ENCODE results near the gene DGCR2. TPM values are rescaled to one million over a fixed set of nuclear protein-coding genes. Genes with fewer than 3 reads are reported as not detected.

Gene DGCR2
- polyA plus RNA-seq, 1 donor (not counting 4 experiments of a cell fraction or from before 2014, with no cell fraction given): 23.2 TPM

GRCh38 chr22:19041704-19042074, 80.5 kb downstream of the DGCR2 start:
- TF ChIP-seq CTCF (optimal IDR thresholded peaks at IDR 0.05 in 1 of 3, IDR thresholded peaks at IDR 0.05 in 1 of 3, conservative IDR thresholded peaks at IDR 0.05 in 1 of 3; ENCODE audit: extremely low read depth in 1 of 3, insufficient read depth in 2 of 3, low read length in 3 of 3) (no peak), EZH2 (IDR thresholded peaks at IDR 0.05; ENCODE audit: low read length) (no peak)
- H3K9ac ChIP-seq (ENCODE audit: control insufficient read depth, extremely low read depth, insufficient read depth, low read length): no peak overlapping the region

GRCh38 chr22:19040888-19041703, 81.1 kb downstream of the DGCR2 start:
- peaks cover 6 to 39% of the 10 kb centered on the region in 2 experiments for H3K36me3 ChIP-seq (ENCODE audit: control insufficient read depth in 2 of 2, extremely low read depth in 1 of 2, insufficient read depth in 2 of 2, low read length in 2 of 2)
- DNase-seq (ENCODE audit: low read depth, low spot score) (no peak), FAIRE-seq (no peak)
- H2AFZ ChIP-seq (ENCODE audit: control insufficient read depth, low read length): no peak overlapping the region
- no peaks in the 10 kb centered on the region for H3K9me1 ChIP-seq (ENCODE audit: control insufficient read depth, extremely low read depth, insufficient read depth, low read length)
- H4K20me1 ChIP-seq (ENCODE audit: control insufficient read depth, extremely low read depth, insufficient read depth, low read length): peaks cover 8% of the 10 kb centered on the region
- dilution Hi-C loops (cut with MboI; ENCODE audit: extremely low pct_ligation_motif_present, low sequenced_read_pairs): no loop called here
- H3K27ac ChIP-seq (ENCODE audit: control insufficient read depth, insufficient read depth, low read length): no peak overlapping the region
- TF ChIP-seq EZH2 (IDR thresholded peaks at IDR 0.05; ENCODE audit: low read length) (no peak), CTCF (optimal IDR thresholded peaks at IDR 0.05 in 1 of 3, IDR thresholded peaks at IDR 0.05 in 1 of 3, conservative IDR thresholded peaks at IDR 0.05 in 1 of 3; ENCODE audit: extremely low read depth in 1 of 3, insufficient read depth in 2 of 3, low read length in 3 of 3) (no peak)
- no peaks in the 10 kb centered on the region for H3K27me3 ChIP-seq (ENCODE audit: control insufficient read depth, extremely low read depth, insufficient read depth, low read length)
- no peak overlapping the region for H3K4me3 ChIP-seq (ENCODE audit: control insufficient read depth in 2 of 3, extremely low read depth in 1 of 3, insufficient read depth in 2 of 3, low read depth in 1 of 3, low read length in 3 of 3)
- no peaks in the 10 kb centered on the region for H3K79me2 ChIP-seq (ENCODE audit: control insufficient read depth, insufficient read depth, low read length)
- no peaks in the 10 kb centered on the region for H3K9me3 ChIP-seq (ENCODE audit: control insufficient read depth, low read depth, low read length)
- H3K4me2 ChIP-seq (ENCODE audit: control insufficient read depth, extremely low read depth, insufficient read depth, low read depth, low read length): no peak overlapping the region
- no peaks in the 10 kb centered on the region for H3K4me1 ChIP-seq (ENCODE audit: control insufficient read depth, extremely low read depth, insufficient read depth, low read length)
- H3K9ac ChIP-seq (ENCODE audit: control insufficient read depth, extremely low read depth, insufficient read depth, low read length): no peak overlapping the region

More at GRCh38 chr22:19041704-19042074, 80.5 kb downstream of the DGCR2 start:
- H3K4me2 ChIP-seq (ENCODE audit: control insufficient read depth, extremely low read depth, insufficient read depth, low read depth, low read length): no peak overlapping the region
- H4K20me1 ChIP-seq (ENCODE audit: control insufficient read depth, extremely low read depth, insufficient read depth, low read length): peaks cover 4% of the 10 kb centered on the region
- no peaks in the 10 kb centered on the region for H3K9me3 ChIP-seq (ENCODE audit: control insufficient read depth, low read depth, low read length)
- DNase-seq (ENCODE audit: low read depth, low spot score) (no peak), FAIRE-seq (no peak)
- peaks cover 9 to 42% of the 10 kb centered on the region in 2 experiments for H3K36me3 ChIP-seq (ENCODE audit: control insufficient read depth in 2 of 2, extremely low read depth in 1 of 2, insufficient read depth in 2 of 2, low read length in 2 of 2)
- no peak overlapping the region for H2AFZ ChIP-seq (ENCODE audit: control insufficient read depth, low read length)
- dilution Hi-C loops (cut with MboI; ENCODE audit: extremely low pct_ligation_motif_present, low sequenced_read_pairs): no loop called here
- H3K4me1 ChIP-seq (ENCODE audit: control insufficient read depth, extremely low read depth, insufficient read depth, low read length): no peaks in the 10 kb centered on the region
- no peaks in the 10 kb centered on the region for H3K27me3 ChIP-seq (ENCODE audit: control insufficient read depth, extremely low read depth, insufficient read depth, low read length)
- H3K4me3 ChIP-seq (ENCODE audit: control insufficient read depth in 2 of 3, extremely low read depth in 1 of 3, insufficient read depth in 2 of 3, low read depth in 1 of 3, low read length in 3 of 3): no peak overlapping the region
- H3K79me2 ChIP-seq (ENCODE audit: control insufficient read depth, insufficient read depth, low read length): no peaks in the 10 kb centered on the region
- H3K27ac ChIP-seq (ENCODE audit: control insufficient read depth, insufficient read depth, low read length): no peak overlapping the region
- no peaks in the 10 kb centered on the region for H3K9me1 ChIP-seq (ENCODE audit: control insufficient read depth, extremely low read depth, insufficient read depth, low read length)
